Activated T-cell treated with anti-CD3 and anti-CD28 coated beads for 4 hours (primary cell): Measurements from ENCODE around the gene PTPRCAP.
"Not testable (repeated sequence)": the region's sequence is repeated elsewhere in the genome, so short reads cannot be mapped to it uniquely, and the experiment has no call there.

Experiments
- DNase-seq: peaks from one replicate; pipeline ENCODE4 v3.0.0-alpha.2; 2020

PTPRCAP gene

GRCh38 chr11:67440229-67441097, 3.0 kb upstream of the PTPRCAP start:
- no peak for DNase-seq

DNA sequence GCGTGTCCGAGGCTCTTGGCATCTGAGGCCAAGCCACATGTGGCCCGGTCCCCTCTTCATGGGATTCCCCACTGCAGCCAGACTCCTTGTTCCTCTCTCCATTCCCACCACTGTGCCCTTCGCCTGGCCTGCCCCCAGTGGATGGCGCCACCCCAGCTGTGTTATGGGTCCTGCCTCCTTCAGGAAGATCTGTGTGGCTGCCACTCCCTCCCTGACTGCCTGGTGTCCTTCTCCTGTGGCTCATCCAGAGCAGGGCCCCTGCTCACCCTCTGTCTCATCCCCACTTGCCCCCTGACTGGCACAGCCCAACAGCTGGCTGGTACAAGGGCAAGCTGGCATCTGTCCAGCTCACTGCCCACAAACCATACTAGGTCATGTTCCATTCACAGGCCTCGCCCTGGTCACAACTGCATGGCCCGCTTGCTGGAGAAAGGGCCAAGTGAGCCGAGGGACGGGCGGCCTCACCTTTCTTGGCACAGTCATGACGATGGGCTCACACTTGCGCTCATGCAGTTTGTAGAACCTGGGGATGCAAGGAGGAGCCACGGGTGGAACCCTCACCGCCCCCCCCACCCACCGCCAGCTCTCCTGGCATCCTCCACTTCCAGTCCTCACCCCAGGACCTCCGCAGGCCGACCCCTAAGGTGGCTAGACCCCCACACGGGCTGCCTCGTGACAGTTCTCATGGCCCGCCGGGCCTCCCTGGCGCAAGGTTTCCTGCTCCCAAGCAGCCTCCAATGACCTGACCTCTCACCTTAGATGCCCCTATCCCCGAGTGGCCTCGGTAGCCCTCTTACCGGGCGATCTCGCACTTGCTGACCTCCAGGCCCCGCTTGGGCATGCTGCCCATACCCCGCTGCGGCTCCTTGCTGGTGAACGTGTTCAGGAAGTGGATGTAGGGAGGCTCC, 2.1 kb upstream of the PTPRCAP start:
- DNase-seq = no peak

GRCh38 chr11:67438158-67438902, 848 bp upstream of the PTPRCAP start:
- peak; percentile 65 for DNase-seq

DNA sequence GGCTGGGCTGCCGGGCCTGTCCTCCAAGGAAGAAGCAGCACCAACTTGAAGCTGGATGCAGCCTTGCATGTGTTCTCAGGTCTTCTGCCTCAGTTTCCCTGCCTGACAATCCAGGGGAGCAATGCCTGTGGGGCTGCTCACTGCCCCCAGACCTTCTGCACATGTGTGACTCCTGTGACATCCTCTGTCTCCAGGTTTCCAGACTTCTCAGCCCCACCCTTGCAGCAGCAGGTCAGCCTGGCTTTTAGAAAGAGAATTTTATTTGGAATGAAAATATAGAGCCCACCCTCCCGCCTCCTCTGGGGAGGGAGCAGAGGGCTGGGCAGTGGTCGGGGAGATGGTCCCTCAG, 301 bp upstream of the PTPRCAP start:
- DNase-seq = no peak

DNA sequence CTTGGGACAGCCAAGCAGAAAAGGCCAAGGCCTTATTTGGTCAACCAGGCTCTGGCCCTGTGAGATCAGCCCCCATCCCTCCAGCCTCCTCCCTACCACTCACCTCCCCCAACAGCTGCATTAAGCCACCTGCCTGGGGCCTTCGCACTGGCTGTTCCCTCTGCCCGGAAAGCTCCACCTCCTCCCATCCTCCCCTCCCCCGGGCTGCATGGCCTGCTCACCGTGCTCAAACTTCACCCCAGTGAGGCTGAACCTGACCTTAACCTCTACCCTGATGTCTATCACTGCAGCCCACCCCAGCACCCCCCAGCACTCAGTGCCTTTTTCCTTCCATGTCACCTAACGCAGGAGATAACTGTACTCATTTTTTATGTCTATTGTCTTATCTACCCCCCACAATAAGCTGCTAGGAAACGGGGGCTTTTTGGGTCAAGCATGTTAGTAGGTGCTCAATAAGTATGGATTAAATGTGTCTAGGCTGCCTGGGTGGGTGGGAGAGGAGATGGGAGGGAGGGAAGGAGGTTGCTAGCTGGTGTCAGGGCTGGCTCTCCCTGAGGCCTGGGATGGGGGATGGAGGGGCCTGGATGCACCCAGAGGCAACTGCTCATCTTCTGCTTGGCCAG, 912 bp downstream of the PTPRCAP start:
- peak; percentile 54 for DNase-seq

DNA sequence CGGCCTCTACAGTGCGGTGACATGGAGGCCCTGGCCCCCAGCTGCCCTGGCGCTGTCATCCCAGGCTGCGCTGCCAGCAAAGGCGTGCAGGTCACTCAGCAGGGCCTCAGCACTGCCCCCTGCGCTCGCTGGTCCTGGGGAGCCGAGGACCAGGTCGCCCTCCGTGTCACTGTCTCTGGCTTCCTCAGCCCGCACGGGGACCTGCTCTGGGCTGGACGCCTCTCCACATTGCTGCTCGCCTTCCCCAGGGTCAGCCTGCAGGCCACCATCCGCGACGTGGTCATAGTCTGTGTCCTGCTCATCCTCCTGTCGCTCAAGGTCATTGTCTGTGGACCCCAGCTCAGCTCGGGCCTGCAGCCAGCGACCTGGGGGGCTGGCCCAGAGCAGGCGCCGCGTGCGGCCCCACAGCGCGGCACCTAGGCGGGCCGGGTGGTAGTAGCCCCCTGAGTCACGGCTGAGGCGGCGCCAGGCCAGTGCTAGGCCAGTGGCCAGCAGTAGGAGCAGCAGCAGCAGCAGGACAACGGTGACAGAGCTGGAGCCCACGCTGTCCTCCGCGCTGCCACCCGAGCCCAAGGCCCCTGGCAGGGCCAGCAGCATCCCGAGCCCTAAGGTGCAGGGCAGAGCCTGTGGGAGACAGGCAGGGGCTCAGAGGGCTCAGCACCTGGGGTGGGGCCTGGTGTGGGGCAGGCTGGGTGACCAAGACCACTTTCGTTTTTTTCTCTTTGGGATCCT, 1.6 kb downstream of the PTPRCAP start:
- no peak for DNase-seq

- DNase-seq = no peak
These were observed 2.3 kb downstream of the PTPRCAP start for GRCh38 chr11:67435031-67435726.

DNA sequence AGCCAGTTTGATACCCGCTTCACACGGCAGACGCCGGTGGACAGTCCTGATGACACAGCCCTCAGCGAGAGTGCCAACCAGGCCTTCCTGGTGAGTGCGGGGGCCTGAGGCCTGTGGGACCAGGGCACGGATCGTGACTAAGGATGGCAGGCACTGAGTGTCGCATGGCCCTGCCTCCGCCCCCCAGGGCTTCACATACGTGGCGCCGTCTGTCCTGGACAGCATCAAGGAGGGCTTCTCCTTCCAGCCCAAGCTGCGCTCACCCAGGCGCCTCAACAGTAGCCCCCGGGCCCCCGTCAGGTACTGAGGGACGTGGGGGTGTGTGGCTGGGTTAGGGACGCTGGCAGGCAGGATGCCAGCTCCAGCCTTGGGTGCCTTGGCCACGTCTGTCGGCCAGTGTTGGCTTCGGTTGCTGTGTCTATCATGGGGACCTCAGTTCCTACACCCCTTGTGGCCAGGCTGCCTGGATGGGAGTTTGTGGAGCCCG, 3.0 kb downstream of the PTPRCAP start:
- no peak for DNase-seq

DNA sequence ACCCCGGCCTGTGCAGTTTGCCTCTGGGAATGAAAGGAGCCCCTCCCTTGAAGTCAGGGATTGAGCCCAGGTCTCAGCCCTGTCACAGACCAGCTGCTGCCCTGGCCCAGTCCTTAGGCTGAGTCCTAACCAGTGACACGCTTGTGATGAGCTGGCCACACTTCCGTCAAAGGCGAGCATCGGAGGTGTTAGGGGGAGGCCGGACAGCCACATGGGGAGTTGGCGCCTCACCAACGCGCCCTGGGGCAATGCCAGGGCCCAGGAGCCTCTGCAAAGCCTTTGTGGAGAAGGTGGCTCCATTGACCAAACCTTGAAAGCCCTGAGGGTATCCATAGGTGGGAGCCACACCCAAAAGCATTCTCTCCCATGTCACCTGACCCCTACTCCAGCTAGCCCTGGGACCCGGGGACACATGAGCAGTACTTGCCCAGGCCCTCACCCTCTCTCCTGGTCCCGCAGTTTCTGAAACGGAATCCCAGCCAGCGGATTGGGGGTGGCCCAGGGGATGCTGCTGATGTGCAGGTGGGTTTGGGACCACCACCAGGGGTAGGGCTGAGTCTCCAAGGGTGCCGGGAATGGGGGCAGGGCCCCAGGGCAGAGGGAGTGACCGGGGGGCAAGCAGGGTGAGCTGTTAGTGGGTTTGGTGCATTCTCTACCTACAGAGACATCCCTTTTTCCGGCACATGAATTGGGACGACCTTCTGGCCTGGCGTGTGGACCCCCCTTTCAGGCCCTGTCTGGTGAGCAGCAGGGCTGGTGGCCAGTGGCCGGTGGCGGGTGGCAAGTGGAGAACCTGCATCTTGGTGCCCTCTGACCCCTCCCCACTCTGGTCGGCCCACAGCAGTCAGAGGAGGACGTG, 3.7 kb downstream of the PTPRCAP start:
- DNase-seq = no peak

DNA sequence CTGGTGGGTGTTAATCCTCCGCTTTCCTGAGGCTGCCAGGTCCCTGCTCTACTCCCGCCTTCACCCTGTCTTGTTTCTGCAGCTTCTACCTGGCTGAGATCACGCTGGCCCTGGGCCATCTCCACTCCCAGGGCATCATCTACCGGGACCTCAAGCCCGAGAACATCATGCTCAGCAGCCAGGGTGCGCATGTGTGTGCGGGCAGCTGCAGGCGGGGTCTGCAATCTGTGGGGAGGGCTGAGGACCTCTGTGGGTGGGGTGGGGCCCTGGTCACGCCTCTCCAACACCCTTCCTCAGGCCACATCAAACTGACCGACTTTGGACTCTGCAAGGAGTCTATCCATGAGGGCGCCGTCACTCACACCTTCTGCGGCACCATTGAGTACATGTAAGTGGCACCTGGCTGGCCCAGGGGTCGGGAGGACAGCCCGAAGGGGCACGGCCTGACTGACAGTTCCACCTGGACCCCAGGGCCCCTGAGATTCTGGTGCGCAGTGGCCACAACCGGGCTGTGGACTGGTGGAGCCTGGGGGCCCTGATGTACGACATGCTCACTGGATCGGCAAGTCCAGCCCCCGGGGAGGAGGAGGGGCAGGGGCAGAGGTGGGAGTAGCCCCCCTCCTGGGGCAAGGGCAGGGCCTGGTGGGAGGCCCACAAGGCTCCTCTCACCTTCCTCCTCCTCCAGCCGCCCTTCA, 4.7 kb downstream of the PTPRCAP start:
- DNase-seq = no peak

GRCh38 chr11:67431346-67432249, 5.9 kb downstream of the PTPRCAP start:
- no peak for DNase-seq

DNA sequence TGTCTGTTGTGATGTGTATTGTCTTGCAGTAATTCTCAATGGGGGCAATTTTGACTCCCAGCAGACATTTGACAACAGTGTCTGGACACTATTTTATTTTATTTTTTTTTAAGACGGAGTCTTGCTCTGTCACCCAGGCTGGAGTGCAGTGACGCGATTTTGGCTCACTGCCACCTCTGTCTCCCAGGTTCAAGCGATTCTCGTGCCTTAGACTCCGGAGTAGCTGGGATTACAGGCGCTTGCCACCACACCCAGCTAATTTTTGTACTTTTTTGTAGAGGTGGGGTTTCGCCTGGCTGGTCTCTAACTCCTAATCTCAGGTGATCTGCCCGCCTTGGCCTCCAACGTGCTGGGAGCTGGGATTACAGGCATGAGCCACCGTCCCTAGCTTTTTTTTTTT, 7.8 kb downstream of the PTPRCAP start:
- no peak for DNase-seq

DNA sequence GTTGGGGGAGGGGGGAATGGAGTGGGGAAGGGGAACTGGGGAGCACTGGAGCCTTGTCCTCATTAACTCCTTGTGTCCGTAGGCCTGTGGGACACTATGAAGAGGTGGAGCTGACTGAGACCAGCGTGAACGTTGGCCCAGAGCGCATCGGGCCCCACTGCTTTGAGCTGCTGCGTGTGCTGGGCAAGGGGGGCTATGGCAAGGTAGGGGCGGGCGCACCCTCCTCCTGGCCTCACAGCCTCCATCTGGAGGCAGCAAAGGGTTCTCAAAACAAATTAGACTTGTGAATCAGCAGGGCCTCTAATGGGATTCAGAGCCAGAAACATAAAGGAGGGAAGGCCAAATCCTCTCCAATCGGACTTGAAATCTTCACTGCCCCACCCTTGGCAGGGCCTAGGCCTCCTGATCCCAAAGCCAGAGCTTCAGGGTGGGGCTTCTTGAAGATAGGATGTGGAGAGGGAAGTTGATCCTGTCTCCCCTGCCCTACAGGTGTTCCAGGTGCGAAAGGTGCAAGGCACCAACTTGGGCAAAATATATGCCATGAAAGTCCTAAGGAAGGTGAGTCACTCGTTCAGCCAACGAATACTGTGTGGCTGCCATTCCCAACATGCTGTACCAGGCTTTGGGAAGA, 8.3 kb downstream of the PTPRCAP start:
- DNase-seq = no peak

GRCh38 chr11:67428052-67429001, 9.2 kb downstream of the PTPRCAP start, which contains the start of gene RPS6KB2:
RPS6KB2 (plus strand) TSS chr11:67428494; CDS start chr11:67428546, 52 bp downstream.
- DNase-seq = peak; percentile 100

DNA sequence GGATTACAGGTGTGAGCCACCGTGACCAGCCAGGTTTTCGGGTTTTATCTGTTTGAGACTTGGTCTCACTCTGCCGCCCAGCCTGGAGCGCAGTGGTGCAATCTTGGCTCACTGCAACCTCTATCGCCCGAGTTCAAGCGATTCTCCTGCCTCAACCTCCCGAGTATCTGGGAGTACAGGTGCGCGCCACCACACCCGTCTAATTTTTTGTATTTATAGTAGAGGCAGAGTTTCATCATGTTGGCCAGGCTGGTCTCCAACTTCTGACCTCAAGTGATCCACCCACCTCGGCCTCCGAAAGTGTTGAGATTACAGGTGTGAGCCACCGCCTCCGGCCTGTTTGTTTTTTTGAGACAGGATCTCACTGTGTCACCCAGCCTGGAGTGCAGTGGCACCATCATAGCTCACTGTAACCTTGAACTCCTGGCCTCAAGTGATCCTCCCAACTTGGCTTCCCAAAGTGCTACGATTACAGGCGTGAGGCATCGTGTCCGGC, 10.1 kb downstream of the PTPRCAP start:
- DNase-seq = not testable (repeated sequence)

DNA sequence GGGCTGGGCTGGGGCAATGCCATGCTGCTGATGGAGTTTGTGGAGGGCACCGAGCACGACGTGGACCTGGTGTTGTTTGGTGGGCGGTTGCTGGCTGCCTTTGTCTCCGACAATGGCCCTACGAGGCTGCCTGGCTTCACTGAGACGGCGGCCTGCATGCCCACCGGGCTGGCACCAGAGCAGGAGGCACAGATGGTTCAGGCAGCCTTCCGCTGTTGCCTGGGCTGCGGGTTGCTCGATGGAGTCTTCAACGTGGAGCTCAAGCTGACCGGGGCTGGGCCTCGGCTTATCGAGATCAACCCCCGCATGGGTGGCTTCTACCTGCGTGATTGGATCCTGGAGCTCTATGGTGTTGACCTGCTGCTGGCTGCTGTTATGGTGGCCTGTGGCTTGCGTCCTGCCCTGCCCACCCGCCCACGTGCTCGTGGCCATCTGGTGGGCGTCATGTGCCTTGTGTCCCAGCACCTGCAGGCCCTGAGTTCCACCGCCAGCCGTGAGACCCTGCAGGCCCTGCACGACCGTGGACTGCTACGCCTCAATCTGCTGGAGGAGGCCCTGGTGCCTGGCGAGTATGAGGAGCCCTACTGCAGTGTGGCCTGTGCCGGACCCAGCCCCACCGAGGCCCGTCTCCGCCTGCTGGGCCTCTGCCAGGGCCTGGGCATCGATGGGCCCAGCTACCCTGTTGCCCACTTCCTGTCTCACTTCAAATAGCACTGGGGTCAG, 13.4 kb downstream of the PTPRCAP start:
- DNase-seq = no peak
